ENCODE measurements around the gene MNT. TPM values are rescaled to one million over a fixed set of nuclear protein-coding genes. Genes with fewer than 3 reads are reported as not detected.

Gene MNT
- total and polyA plus RNA-seq, 2 of the 8 experiments (the other 6 are each of a cell fraction or from before 2014, with no cell fraction given) = 5.0 to 17.3 TPM

DNA sequence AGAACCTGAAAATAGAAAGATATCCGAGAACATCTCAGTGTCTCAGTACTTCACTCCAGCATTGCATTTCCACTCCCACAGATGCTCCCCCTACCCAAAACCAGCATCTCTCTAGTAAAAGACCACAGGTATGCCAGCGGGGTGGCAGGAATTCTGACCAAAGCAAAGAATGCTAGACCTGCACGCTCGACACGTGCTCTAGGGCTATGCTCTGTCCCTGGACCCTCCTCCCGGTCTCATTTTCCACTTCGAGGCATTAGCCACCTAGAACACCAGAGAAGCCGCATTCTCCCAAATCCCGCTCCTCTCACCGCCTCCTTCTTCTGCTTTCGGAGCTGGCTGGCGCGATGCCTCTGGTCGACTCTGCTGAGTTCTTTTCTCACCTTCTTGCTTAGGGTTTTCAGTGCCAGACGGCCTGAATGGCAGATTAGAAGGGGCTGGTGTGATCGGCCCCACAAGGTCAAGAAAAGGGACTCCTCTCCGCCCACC lies 65.1 kb downstream of the MNT start:
- Histone ChIP-seq H2AFZ (ENCODE audit: low read length) (0 out of 2 replicates have a peak overlapping the region, but pooled peaks have one; percentile 15), H4K91ac (replicated peaks; ENCODE audit: insufficient read length, low read length) (peak overlapping the region; percentile 75), H3K4ac (replicated peaks; ENCODE audit: insufficient read length, low read depth, low read length) (peak overlapping the region; percentile 48), H3K18ac (ENCODE audit: extremely low read depth, low read length) (peak overlapping the region; percentile 95), H3K9me3 (ENCODE audit: insufficient read depth in 2 of 2, low read depth in 1 of 2, low read length in 1 of 2) (no peaks in the 10 kb centered on the region), H3K4me3 (ENCODE audit: extremely low read depth in 1 of 4, insufficient read depth in 2 of 4, low read depth in 3 of 4, low read length in 4 of 4) (peak overlapping the region; percentile 92 to 96 (median 94)), H3K23ac (ENCODE audit: insufficient read length) (no peak overlapping the region), H3K79me1 (ENCODE audit: low read depth, low read length) (peaks cover 5% of the 10 kb centered on the region), H3K4me1 (replicated peaks in 1 of 4; ENCODE audit: control insufficient read depth in 3 of 4, insufficient read depth in 4 of 4, low read length in 3 of 4) (peaks cover 3 to 30% (median 13%) of the 10 kb centered on the region in 4 experiments; a peak in 6 of 7 replicates), H4K8ac (ENCODE audit: extremely low read depth, insufficient read depth, low read length) (peak overlapping the region; percentile 93; the same call in 1 of the 2 replicates), H2BK12ac (ENCODE audit: low read depth, low read length) (0 out of 2 replicates have a peak overlapping the region, but pooled peaks have one; percentile 69), H3K9ac (replicated peaks in 1 of 4; ENCODE audit: extremely low read depth in 1 of 4, low read depth in 3 of 4, low read length in 3 of 4) (peak overlapping the region; percentile 77 to 98 (median 88)), H3K79me2 (ENCODE audit: control insufficient read depth in 1 of 2, insufficient read depth in 2 of 2, low read length in 2 of 2) (peaks cover 0 to 57% of the 10 kb centered on the region in 2 experiments; a peak in 2 of 4 replicates), H2BK20ac (ENCODE audit: low read length) (no peak overlapping the region), H2BK120ac (replicated peaks; ENCODE audit: low read depth, low read length) (no peak overlapping the region), H2AK5ac (ENCODE audit: low read depth, low read length) (no peak overlapping the region), H4K20me1 (replicated peaks in 1 of 2; ENCODE audit: control insufficient read depth in 1 of 2, insufficient read depth in 2 of 2, low read length in 2 of 2) (peaks cover 0 to 4% of the 10 kb centered on the region in 2 experiments), H3K14ac (ENCODE audit: insufficient read length) (no peak overlapping the region), H2BK15ac (ENCODE audit: low read length) (no peak overlapping the region), H3K27me3 (replicated peaks in 1 of 4; ENCODE audit: control insufficient read depth in 3 of 4, extremely low read depth in 1 of 4, insufficient read depth in 3 of 4, low read length in 3 of 4) (no peaks in the 10 kb centered on the region), H3K36me3 (ENCODE audit: control insufficient read depth in 2 of 4, insufficient read depth in 4 of 4, low read length in 3 of 4) (peaks cover 38 to 47% (median 43%) of the 10 kb centered on the region in 4 experiments), H4K5ac (ENCODE audit: insufficient read length, low read depth, low read length) (no peak overlapping the region), H2BK5ac (ENCODE audit: low read depth, low read length) (peak overlapping the region; percentile 84), H3K4me2 (ENCODE audit: insufficient read depth in 1 of 2, low read depth in 2 of 2, low read length in 2 of 2) (peak overlapping the region; percentile 85 to 99), H3K23me2 (ENCODE audit: low read depth, low read length) (peaks cover 20% of the 10 kb centered on the region), H3K27ac (ENCODE audit: low read depth, low read length) (peak overlapping the region; percentile 72), H3K56ac (replicated peaks; ENCODE audit: insufficient read length, low read depth, low read length) (peak overlapping the region; percentile 33)
- DNase-seq (ENCODE audit: low read depth in 1 of 2, low spot score in 2 of 2) (no peak), FAIRE-seq (no peak)
- CTCF ChIA-PET (ENCODE audit: partially characterized antibody) = interaction anchor here (1.0 to 8.2 kb wide), 8 partner anchors 12 to 80 kb away, joined by 3 to 69 read pairs (median 5); no protein-coding TSS in a partner anchor
- WGBS, 2 experiments (ENCODE audit: extremely low coverage in 1 of 2, insufficient coverage in 1 of 2, insufficient read length in 1 of 2, insufficient replicate concordance in 2 of 2, low coverage in 1 of 2, low lambda C conversion rate in 2 of 2, missing lambda C conversion rate in 1 of 2) = 6% methylated on average over 17 of the region's 17 CpGs; no CpG with 5 or more reads in 1 of the 2 experiments
- POLR2A ChIA-PET (ENCODE audit: partially characterized antibody) = interaction anchor here (0.6 to 11.4 kb wide), 25 partner anchors 8 to 362 kb away, joined by 3 to 230 read pairs (median 6); partner anchors contain the start of genes SMG6 and SRR
- TF ChIP-seq SIX5 (IDR thresholded peaks at IDR 0.05; ENCODE audit: low read depth, low read length) = no peak
- no peak for TF ChIP-seq NANOG (IDR thresholded peaks at IDR 0.05; ENCODE audit: insufficient read depth, low read depth, low read length, poor library complexity, severe bottlenecking)
- no peak for TF ChIP-seq CEBPB (IDR thresholded peaks at IDR 0.05; ENCODE audit: low read depth, low read length)
- no peak for TF ChIP-seq CBX8 (IDR thresholded peaks at IDR 0.05; ENCODE audit: borderline replicate concordance, low read depth, low read length)
- peak; percentile 82 for TF ChIP-seq SAP30 (IDR thresholded peaks at IDR 0.05; ENCODE audit: insufficient read depth, insufficient replicate concordance, low read length)
- no peak for TF ChIP-seq E2F6 (IDR thresholded peaks at IDR 0.05)
- no peak for TF ChIP-seq SP4 (IDR thresholded peaks at IDR 0.05; ENCODE audit: low read length)
- TF ChIP-seq, protein P1, sequence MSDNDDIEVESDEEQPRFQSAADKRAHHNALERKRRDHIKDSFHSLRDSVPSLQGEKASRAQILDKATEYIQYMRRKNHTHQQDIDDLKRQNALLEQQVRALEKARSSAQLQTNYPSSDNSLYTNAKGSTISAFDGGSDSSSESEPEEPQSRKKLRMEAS (IDR thresholded peaks at IDR 0.05) = peak; percentile 74
- no peak for TF ChIP-seq TBP (IDR thresholded peaks at IDR 0.05; ENCODE audit: low read depth, low read length)
- no peak for TF ChIP-seq CTBP2 (IDR thresholded peaks at IDR 0.05; ENCODE audit: borderline replicate concordance, insufficient read depth, insufficient read length, low read length)
- TF ChIP-seq TEAD4 (IDR thresholded peaks at IDR 0.05; ENCODE audit: low read depth, low read length) = peak; percentile 73
- TF ChIP-seq CREB1 (IDR thresholded peaks at IDR 0.05) = no peak
